Islet of Langerhans (tissue), 1 donor: Measurements from ENCODE around the gene C2CD3.
"Not testable (repeated sequence)": the region's sequence is repeated elsewhere in the genome, so short reads cannot be mapped to it uniquely, and the experiment has no call there.

Source experiments
- FAIRE-seq: peaks from one replicate; lab custom pipeline; 2011; peaks lifted over from hg19 to GRCh38; lab: Jason Lieb, UNC

C2CD3 gene

GRCh38 chr11:74063628-74064027, 107.2 kb downstream of the C2CD3 start:
- FAIRE-seq, result not testable (repeated sequence)

- FAIRE-seq, result not testable (repeated sequence)
These were observed 109.2 kb downstream of the C2CD3 start for GRCh38 chr11:74061599-74061998.

GRCh38 chr11:74057249-74058151, 113.3 kb downstream of the C2CD3 start:
- no peak for FAIRE-seq

GRCh38 chr11:74055938-74056337, 114.9 kb downstream of the C2CD3 start:
- no peak for FAIRE-seq

- FAIRE-seq, result no peak
These were observed 120.3 kb downstream of the C2CD3 start for GRCh38 chr11:74050465-74050864.

- FAIRE-seq, result no peak
These were observed 121.8 kb downstream of the C2CD3 start for GRCh38 chr11:74048993-74049392.

GRCh38 chr11:74044538-74044937, 126.3 kb downstream of the C2CD3 start:
- FAIRE-seq, result no peak

GRCh38 chr11:74043450-74043849, 127.4 kb downstream of the C2CD3 start:
- no peak for FAIRE-seq

- FAIRE-seq, result no peak
These were observed 133.5 kb downstream of the C2CD3 start for GRCh38 chr11:74037309-74037708.

GRCh38 chr11:74035264-74035663, 135.5 kb downstream of the C2CD3 start:
- no peak for FAIRE-seq

GRCh38 chr11:74033046-74033445, 137.8 kb downstream of the C2CD3 start:
- FAIRE-seq, result no peak

GRCh38 chr11:74030723-74031676, 139.8 kb downstream of the C2CD3 start:
- FAIRE-seq, result no peak

- FAIRE-seq, result no peak
These were observed 145.2 kb downstream of the C2CD3 start for GRCh38 chr11:74025467-74026166.

- FAIRE-seq, result no peak
These were observed 146.4 kb downstream of the C2CD3 start for GRCh38 chr11:74024261-74025029.

GRCh38 chr11:74023276-74023675, 147.5 kb downstream of the C2CD3 start:
- FAIRE-seq, result no peak

GRCh38 chr11:74022546-74022945, 148.3 kb downstream of the C2CD3 start:
- FAIRE-seq, result no peak

- FAIRE-seq, result no peak
These were observed 148.8 kb downstream of the C2CD3 start for GRCh38 chr11:74021998-74022397.

- FAIRE-seq, result no peak
These were observed 150.3 kb downstream of the C2CD3 start for GRCh38 chr11:74020539-74020938.

- FAIRE-seq, result no peak
These were observed 150.9 kb downstream of the C2CD3 start for GRCh38 chr11:74019860-74020259.

- FAIRE-seq, result no peak
These were observed 151.6 kb downstream of the C2CD3 start for GRCh38 chr11:74019104-74019738.
